Measurements from ENCODE around the gene VAV2. TPM values are rescaled to one million over a fixed set of nuclear protein-coding genes. Genes with fewer than 3 reads are reported as not detected.

VAV2 gene
- total RNA-seq, 1 experiment from 2014 or later = 30.7 TPM

DNA sequence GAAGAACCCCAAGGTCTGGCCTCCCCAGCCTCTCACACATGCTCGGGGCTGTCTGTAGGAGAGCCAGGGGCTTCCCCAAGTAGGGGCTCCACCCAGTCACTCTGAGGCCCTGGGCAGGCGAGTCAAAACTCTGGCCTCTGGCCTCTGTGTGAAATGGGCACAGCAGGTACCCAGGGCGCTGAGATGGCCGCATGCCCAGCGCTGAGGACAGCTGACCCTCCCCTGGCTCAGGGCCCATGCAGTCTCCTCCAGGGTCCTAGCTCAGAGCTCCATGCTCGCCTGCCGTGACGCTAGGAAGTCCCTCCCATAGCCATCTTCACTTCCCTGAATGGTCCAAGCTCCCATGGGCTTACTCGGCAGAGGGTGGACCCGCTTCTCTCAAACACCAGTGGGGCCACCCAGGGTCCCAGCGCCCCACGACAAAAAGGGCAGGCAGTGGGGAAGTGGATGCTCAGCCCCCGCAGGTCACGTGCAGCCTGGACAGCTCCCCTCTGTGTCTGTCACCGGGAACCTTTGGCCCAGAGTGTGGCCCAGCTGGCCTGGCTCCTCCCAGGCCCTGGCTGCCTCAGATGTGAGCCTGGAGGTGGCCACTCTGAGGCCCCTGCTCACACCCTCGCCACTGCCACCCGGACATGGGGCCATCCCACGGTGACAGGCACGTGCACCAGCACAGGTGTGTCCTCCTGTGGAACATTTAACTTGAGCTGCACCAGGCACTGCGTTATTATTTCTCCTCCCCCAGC is 12.2 kb upstream of the VAV2 start:
- no peak overlapping the region for H3K4me3 Mint-ChIP-seq (ENCODE audit: low read depth, unreplicated experiment)
- no peak for DNase-seq
- intact Hi-C loops (cut with micrococcal nuclease; ENCODE audit: unreplicated experiment) = no loop called here
- no peaks in the 10 kb centered on the region for H3K4me1 Mint-ChIP-seq (ENCODE audit: low read depth, unreplicated experiment)
- no peak overlapping the region for H3K27ac Mint-ChIP-seq (ENCODE audit: unreplicated experiment)
- no peaks in the 10 kb centered on the region for H3K9me3 Mint-ChIP-seq (ENCODE audit: low read depth, unreplicated experiment)
- no TSS peak for BruUV-seq (replicated peaks)
- H3K36me3 Mint-ChIP-seq (ENCODE audit: insufficient read depth, unreplicated experiment) = no peaks in the 10 kb centered on the region
- H3K27me3 Mint-ChIP-seq (ENCODE audit: unreplicated experiment) = peaks cover 47% of the 10 kb centered on the region
- CTCF ChIA-PET = no interaction called here
- TF ChIP-seq, protein P1, sequence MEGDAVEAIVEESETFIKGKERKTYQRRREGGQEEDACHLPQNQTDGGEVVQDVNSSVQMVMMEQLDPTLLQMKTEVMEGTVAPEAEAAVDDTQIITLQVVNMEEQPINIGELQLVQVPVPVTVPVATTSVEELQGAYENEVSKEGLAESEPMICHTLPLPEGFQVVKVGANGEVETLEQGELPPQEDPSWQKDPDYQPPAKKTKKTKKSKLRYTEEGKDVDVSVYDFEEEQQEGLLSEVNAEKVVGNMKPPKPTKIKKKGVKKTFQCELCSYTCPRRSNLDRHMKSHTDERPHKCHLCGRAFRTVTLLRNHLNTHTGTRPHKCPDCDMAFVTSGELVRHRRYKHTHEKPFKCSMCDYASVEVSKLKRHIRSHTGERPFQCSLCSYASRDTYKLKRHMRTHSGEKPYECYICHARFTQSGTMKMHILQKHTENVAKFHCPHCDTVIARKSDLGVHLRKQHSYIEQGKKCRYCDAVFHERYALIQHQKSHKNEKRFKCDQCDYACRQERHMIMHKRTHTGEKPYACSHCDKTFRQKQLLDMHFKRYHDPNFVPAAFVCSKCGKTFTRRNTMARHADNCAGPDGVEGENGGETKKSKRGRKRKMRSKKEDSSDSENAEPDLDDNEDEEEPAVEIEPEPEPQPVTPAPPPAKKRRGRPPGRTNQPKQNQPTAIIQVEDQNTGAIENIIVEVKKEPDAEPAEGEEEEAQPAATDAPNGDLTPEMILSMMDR (IDR thresholded peaks at IDR 0.05; ENCODE audit: unreplicated experiment) = no peak

DNA sequence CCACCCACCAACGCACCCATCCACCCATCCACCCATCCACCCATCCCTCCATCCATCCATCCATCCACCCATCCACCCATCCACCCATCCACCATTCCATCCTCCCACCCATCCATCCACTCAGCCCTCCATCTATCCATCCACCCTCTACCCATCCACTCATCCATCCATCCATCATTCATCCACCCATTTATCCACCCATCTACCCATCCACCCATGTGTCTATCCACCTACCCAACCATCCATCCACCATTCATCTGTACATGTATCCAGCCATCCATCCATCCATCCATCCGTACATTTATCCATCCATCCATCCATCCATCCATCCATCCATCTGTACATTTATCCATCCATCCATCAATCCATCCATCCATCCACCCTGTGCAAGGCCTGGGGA is 11.1 kb upstream of the VAV2 start:
- H3K4me3 Mint-ChIP-seq (ENCODE audit: low read depth, unreplicated experiment) = no peak overlapping the region
- no peak for DNase-seq
- intact Hi-C loops (cut with micrococcal nuclease; ENCODE audit: unreplicated experiment) = no loop called here
- CTCF ChIA-PET = no interaction called here
- peaks cover 47% of the 10 kb centered on the region for H3K27me3 Mint-ChIP-seq (ENCODE audit: unreplicated experiment)
- H3K4me1 Mint-ChIP-seq (ENCODE audit: low read depth, unreplicated experiment) = no peaks in the 10 kb centered on the region
- TF ChIP-seq, protein P1 (IDR thresholded peaks at IDR 0.05; ENCODE audit: unreplicated experiment) = no peak
- no peak overlapping the region for H3K27ac Mint-ChIP-seq (ENCODE audit: unreplicated experiment)
- no TSS peak for BruUV-seq (replicated peaks)
- H3K36me3 Mint-ChIP-seq (ENCODE audit: insufficient read depth, unreplicated experiment) = no peaks in the 10 kb centered on the region
- no peaks in the 10 kb centered on the region for H3K9me3 Mint-ChIP-seq (ENCODE audit: low read depth, unreplicated experiment)

DNA sequence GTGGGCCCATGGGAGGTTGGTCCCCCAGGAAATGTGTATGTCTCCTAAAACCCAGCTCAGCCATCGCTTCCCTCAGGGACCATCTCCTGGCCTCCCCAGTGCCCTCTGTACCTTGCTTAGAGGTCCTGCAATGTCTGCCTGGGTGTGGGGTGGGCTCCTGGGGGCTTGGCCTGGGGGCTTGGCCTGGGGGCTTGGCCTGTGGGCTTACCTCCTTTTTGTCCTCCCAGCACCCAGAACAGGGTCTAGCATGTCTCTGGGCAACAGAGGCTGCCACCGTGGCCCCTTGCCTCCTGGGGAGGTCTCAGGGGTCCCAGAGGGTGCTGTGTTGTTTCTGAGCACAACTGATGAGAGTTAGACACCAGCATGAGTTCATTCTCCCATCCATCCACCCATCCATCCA is 10.7 kb upstream of the VAV2 start:
- H3K9me3 Mint-ChIP-seq (ENCODE audit: low read depth, unreplicated experiment) = no peaks in the 10 kb centered on the region

DNA sequence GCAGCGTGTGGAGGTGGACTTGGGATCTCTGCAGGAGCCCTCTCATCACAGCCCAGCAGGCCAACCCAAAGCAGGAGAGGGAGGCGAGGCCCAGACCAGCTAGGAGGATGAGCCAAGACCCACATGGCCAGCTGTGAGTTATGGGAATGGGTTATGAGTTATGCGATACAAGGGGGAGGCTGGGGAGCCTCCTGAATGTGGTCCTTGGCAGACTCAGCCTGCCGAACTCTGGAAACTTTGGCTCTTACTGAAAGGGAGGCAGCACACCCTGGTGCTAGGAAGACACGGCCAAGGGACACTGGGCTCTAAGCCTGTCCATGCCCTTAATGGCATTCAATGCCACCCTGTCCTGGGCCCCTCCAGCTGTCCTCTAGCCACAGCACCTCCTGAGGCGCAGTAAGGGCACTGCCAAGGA is 7.7 kb upstream of the VAV2 start:
- no peak overlapping the region for H3K27ac Mint-ChIP-seq (ENCODE audit: unreplicated experiment)
- intact Hi-C loops (cut with micrococcal nuclease; ENCODE audit: unreplicated experiment) = loop anchor here (10.0 kb wide), 1 partner anchor 125 kb away; no protein-coding TSS in a partner anchor
- TF ChIP-seq, protein P1 (IDR thresholded peaks at IDR 0.05; ENCODE audit: unreplicated experiment) = no peak

More for the DNA sequence above, 10.7 kb upstream of the VAV2 start:
- Mint-ChIP-seq H3K4me3 (ENCODE audit: low read depth, unreplicated experiment) (no peak overlapping the region), H3K27me3 (ENCODE audit: unreplicated experiment) (peaks cover 51% of the 10 kb centered on the region), H3K27ac (ENCODE audit: unreplicated experiment) (no peak overlapping the region), H3K36me3 (ENCODE audit: insufficient read depth, unreplicated experiment) (no peaks in the 10 kb centered on the region), H3K4me1 (ENCODE audit: low read depth, unreplicated experiment) (no peaks in the 10 kb centered on the region)
- CTCF ChIA-PET = no interaction called here
- intact Hi-C loops (cut with micrococcal nuclease; ENCODE audit: unreplicated experiment) = no loop called here
- no TSS peak for BruUV-seq (replicated peaks)
- DNase-seq = no peak
- TF ChIP-seq, protein P1 (IDR thresholded peaks at IDR 0.05; ENCODE audit: unreplicated experiment) = no peak

More for the DNA sequence above, 7.7 kb upstream of the VAV2 start:
- no peaks in the 10 kb centered on the region for H3K9me3 Mint-ChIP-seq (ENCODE audit: low read depth, unreplicated experiment)
- H3K27me3 Mint-ChIP-seq (ENCODE audit: unreplicated experiment) = peaks cover 41% of the 10 kb centered on the region
- CTCF ChIA-PET = no interaction called here
- no TSS peak for BruUV-seq (replicated peaks)
- no peak overlapping the region for H3K4me3 Mint-ChIP-seq (ENCODE audit: low read depth, unreplicated experiment)
- H3K4me1 Mint-ChIP-seq (ENCODE audit: low read depth, unreplicated experiment) = peaks cover 7% of the 10 kb centered on the region
- peaks cover 4% of the 10 kb centered on the region for H3K36me3 Mint-ChIP-seq (ENCODE audit: insufficient read depth, unreplicated experiment)
- DNase-seq = no peak

Measured in Calu3 (cell line).